Liver (tissue), 9 donors: ENCODE measurements around the gene CACNA1S. TPM values are rescaled to one million over a fixed set of nuclear protein-coding genes. Genes with fewer than 3 reads are reported as not detected.

ENCODE experiments used
- DNase-seq: peaks from one replicate; pipeline ENCODE4 v3.0.0-alpha.2; 2017; ENCODE audit warnings: low spot score
- H3K27ac ChIP-seq, 2 donors: one replicate each; pipeline ENCODE4 v1.7.0; 2013; ENCODE audit warnings: inconsistent platforms in 2 of 2, low read length in 2 of 2, control low read depth in 1 of 2, low read depth in 1 of 2, mild to moderate bottlenecking in 1 of 2
- H3K27me3 ChIP-seq, 4 donors: one replicate each; pipeline versions ENCODE4 v1.6.1 to v1.7.0; 2013; ENCODE audit warnings: low read length in 3 of 4, inconsistent platforms in 1 of 4, mild to moderate bottlenecking in 1 of 4, moderate library complexity in 1 of 4; ENCODE audit not compliant: control insufficient read depth in 4 of 4, insufficient read depth in 4 of 4
- H3K36me3 ChIP-seq, 4 donors: one replicate each; pipeline versions ENCODE4 v1.6.1 to v1.7.0; 2013; ENCODE audit warnings: low read length in 3 of 4, mild to moderate bottlenecking in 3 of 4, low read depth in 1 of 4, moderate library complexity in 1 of 4; ENCODE audit not compliant: control insufficient read depth in 4 of 4, insufficient read depth in 3 of 4
- H3K4me1 ChIP-seq, 4 donors: one replicate each; pipeline versions ENCODE4 v1.6.1 to v1.7.0; 2013; ENCODE audit warnings: low read length in 3 of 4, mild to moderate bottlenecking in 3 of 4, moderate library complexity in 1 of 4; ENCODE audit not compliant: control insufficient read depth in 4 of 4, insufficient read depth in 4 of 4
- H3K4me3 ChIP-seq, 3 donors: one replicate each; pipeline versions ENCODE4 v1.6.1 to v1.7.0; 2013; ENCODE audit warnings: low read length in 3 of 3, control low read depth in 1 of 3, low read depth in 1 of 3, mild to moderate bottlenecking in 1 of 3
- H3K9ac ChIP-seq, 2 donors: one replicate each; pipeline ENCODE4 v1.7.0; 2013; ENCODE audit warnings: low read length in 2 of 2, mild to moderate bottlenecking in 2 of 2, moderate library complexity in 2 of 2, control low read depth in 1 of 2, low read depth in 1 of 2
- H3K9me3 ChIP-seq, 4 donors: one replicate each; pipeline versions ENCODE4 v1.6.1 to v1.7.0; 2013; ENCODE audit warnings: low read length in 3 of 4; ENCODE audit not compliant: control insufficient read depth in 4 of 4
- ATF3 ChIP-seq: IDR thresholded peaks from 2 replicates; pipeline ENCODE4 v1.6.1; 2016; ENCODE audit warnings: antibody characterized with exemption
- EGR1 ChIP-seq, 2 donors: IDR thresholded peaks; 2 replicates each; pipeline ENCODE4 v1.6.1; 2016 to 2018; ENCODE audit warnings: antibody characterized with exemption in 2 of 2, low read depth in 2 of 2
- FOXA1 ChIP-seq: IDR thresholded peaks from 2 replicates; pipeline ENCODE4 v1.6.1; 2016; ENCODE audit warnings: antibody characterized with exemption
- FOXA2 ChIP-seq: IDR thresholded peaks from 2 replicates; pipeline ENCODE4 v1.6.1; 2016; ENCODE audit warnings: antibody characterized with exemption
- GABPA ChIP-seq, 2 donors: IDR thresholded peaks in 1 of 2; conservative IDR thresholded peaks in 1 of 2; 2 replicates each; pipeline ENCODE4 v1.6.1; 2016; ENCODE audit warnings: antibody characterized with exemption in 2 of 2, mild to moderate bottlenecking in 1 of 2, moderate library complexity in 1 of 2
- HNF4A ChIP-seq, 2 donors: conservative IDR thresholded peaks; 2 replicates each; pipeline ENCODE4 v1.6.1; 2016; ENCODE audit warnings: antibody characterized with exemption in 2 of 2, mild to moderate bottlenecking in 2 of 2
- HNF4G ChIP-seq: IDR thresholded peaks from 2 replicates; pipeline ENCODE4 v1.6.1; 2016; ENCODE audit warnings: antibody characterized with exemption
- JUND ChIP-seq, 2 donors: IDR thresholded peaks; 2 replicates each; pipeline ENCODE4 v1.6.1; 2016; ENCODE audit warnings: antibody characterized with exemption in 2 of 2
- MAX ChIP-seq: IDR thresholded peaks from 2 replicates; pipeline ENCODE4 v1.6.1; 2016; ENCODE audit warnings: antibody characterized with exemption
- NR2F2 ChIP-seq: IDR thresholded peaks from 2 replicates; pipeline ENCODE4 v1.6.1; 2016; ENCODE audit warnings: antibody characterized with exemption
- RAD21 ChIP-seq, 2 donors: IDR thresholded peaks; 2 replicates each; pipeline ENCODE4 v1.6.1; 2016; ENCODE audit warnings: antibody characterized with exemption in 2 of 2, mild to moderate bottlenecking in 2 of 2
- REST ChIP-seq: IDR thresholded peaks from 2 replicates; pipeline ENCODE4 v1.6.1; 2016; ENCODE audit warnings: antibody characterized with exemption, mild to moderate bottlenecking
- RXRA ChIP-seq, 2 donors: IDR thresholded peaks; 2 replicates each; pipeline ENCODE4 v1.6.1; 2017 to 2018; ENCODE audit warnings: antibody characterized with exemption in 2 of 2, mild to moderate bottlenecking in 1 of 2
- YY1 ChIP-seq: IDR thresholded peaks from 2 replicates; pipeline ENCODE4 v1.6.1; 2016; ENCODE audit warnings: antibody characterized with exemption, mild to moderate bottlenecking
- ZBTB33 ChIP-seq: IDR thresholded peaks from 2 replicates; pipeline ENCODE4 v1.6.1; 2016; ENCODE audit warnings: antibody characterized with exemption
- WGBS: extraction: QIAGEN DNeasy Blood & Tissue Kit; methylation state at CpG from one replicate; pipeline ENCODE4 v1.1.7; 2013; 5-methylcytosine and 5-hydroxymethylcytosine counted together
- polyA plus RNA-seq, 2 donors: library from polyadenylated mRNA; stranded (reverse) in 1 of 2; unstranded in 1 of 2; fragments of 200-250 nt in 1 of 2; fragments of >200 nt in 1 of 2; fragmentation: Nextera tagmentation in 1 of 2; extraction: Ambion mirVana in 1 of 2; gene quantifications; one replicate each; pipeline versions ENCODE4 v1.2.1 to v1.2.3, GENCODE V29; 2013 to 2015
- total RNA-seq, 2 donors: library from RNA; depleted of rRNA; stranded (reverse); fragments of >200 nt; gene quantifications; one replicate each; pipeline ENCODE4 v1.2.3, GENCODE V29; 2014
- donor health status: healthy.
- donor health status: healthy.
- donor health status: healthy.
- donor health status: healthy.
- donor health status: healthy.

The CACNA1S gene
- total and polyA plus RNA-seq, 4 donors, result under 0.01 to 0.33 TPM; not detected in 2

- WGBS, result 75% methylated on average over 3 of the region's 3 CpGs
- no peak for DNase-seq
- Histone ChIP-seq H3K36me3 (no peaks in the 10 kb centered on the region), H3K27me3 (no peaks in the 10 kb centered on the region), H3K9me3 (no peaks in the 10 kb centered on the region), H3K27ac (no peak overlapping the region), H3K4me3 (no peak overlapping the region), H3K4me1 (peaks cover 0 to 3% (median 3%) of the 10 kb centered on the region in 4 donors), H3K9ac (no peak overlapping the region)
- TF ChIP-seq MAX (no peak), HNF4A (conservative IDR thresholded peaks at IDR 0.05) (no peak), RXRA (IDR thresholded peaks at IDR 0.05) (no peak)
These were observed 100.6 kb downstream of the CACNA1S start for GRCh38 chr1:201011616-201012015.

- Histone ChIP-seq H3K27me3 (no peaks in the 10 kb centered on the region), H3K36me3 (no peaks in the 10 kb centered on the region), H3K9ac (no peak overlapping the region), H3K4me1 (peaks cover 0 to 3% (median 0%) of the 10 kb centered on the region in 4 donors), H3K27ac (no peak overlapping the region), H3K4me3 (no peak overlapping the region), H3K9me3 (no peaks in the 10 kb centered on the region)
- no peak for TF ChIP-seq JUND (IDR thresholded peaks at IDR 0.05)
- no peak for TF ChIP-seq ZBTB33
- no peak for TF ChIP-seq RAD21 (IDR thresholded peaks at IDR 0.05)
- no peak for TF ChIP-seq HNF4G
- WGBS, result 90% methylated on average over 11 of the region's 11 CpGs
- no peak for DNase-seq
These were observed 102.1 kb downstream of the CACNA1S start for GRCh38 chr1:201009962-201010645.

- no peaks in the 10 kb centered on the region for H3K9me3 ChIP-seq
- DNase-seq, result no peak
- no peaks in the 10 kb centered on the region for H3K4me1 ChIP-seq
- no peak overlapping the region for H3K4me3 ChIP-seq
- no peaks in the 10 kb centered on the region for H3K36me3 ChIP-seq
- no peak overlapping the region for H3K9ac ChIP-seq
- H3K27me3 ChIP-seq, result no peaks in the 10 kb centered on the region
- WGBS, result 93% methylated on average over 22 of the region's 22 CpGs
- no peak overlapping the region for H3K27ac ChIP-seq
- TF ChIP-seq RAD21 (IDR thresholded peaks at IDR 0.05) (no peak), NR2F2 (no peak), FOXA2 (no peak), JUND (IDR thresholded peaks at IDR 0.05) (no peak), FOXA1 (no peak), REST (no peak), GABPA (IDR thresholded peaks at IDR 0.05 in 1 of 2, conservative IDR thresholded peaks at IDR 0.05 in 1 of 2) (no peak), ZBTB33 (no peak), RXRA (IDR thresholded peaks at IDR 0.05) (no peak), ATF3 (no peak), EGR1 (IDR thresholded peaks at IDR 0.05; ENCODE audit: low read depth in 2 of 2) (no peak), YY1 (no peak)
These were observed 103.4 kb downstream of the CACNA1S start for GRCh38 chr1:201008666-201009360.
